Fibroblast of skin of right quadriceps (primary cell): Measurements from ENCODE around the gene GPS1.
"Not testable (repeated sequence)": the region's sequence is repeated elsewhere in the genome, so short reads cannot be mapped to it uniquely, and the experiment has no call there.

Experiments used
- DNase-seq: peaks from one replicate; pipeline ENCODE4 v3.0.0-alpha.2; 2013

The GPS1 gene

GRCh38 chr17:82029391-82029790 is 22.3 kb upstream of the GPS1 start:
- DNase-seq, result no peak

GRCh38 chr17:82029990-82030469 is 21.7 kb upstream of the GPS1 start:
- DNase-seq, result no peak

GRCh38 chr17:82030470-82031302 is 21.0 kb upstream of the GPS1 start:
- DNase-seq, result peak; percentile 73

GRCh38 chr17:82031303-82031884 is 20.3 kb upstream of the GPS1 start, which contains the start of gene RAC3:
TSS of gene RAC3 (plus strand) at chr17:82031678. CDS start at chr17:82031762, 84 bp downstream.
- no peak for DNase-seq

DNA sequence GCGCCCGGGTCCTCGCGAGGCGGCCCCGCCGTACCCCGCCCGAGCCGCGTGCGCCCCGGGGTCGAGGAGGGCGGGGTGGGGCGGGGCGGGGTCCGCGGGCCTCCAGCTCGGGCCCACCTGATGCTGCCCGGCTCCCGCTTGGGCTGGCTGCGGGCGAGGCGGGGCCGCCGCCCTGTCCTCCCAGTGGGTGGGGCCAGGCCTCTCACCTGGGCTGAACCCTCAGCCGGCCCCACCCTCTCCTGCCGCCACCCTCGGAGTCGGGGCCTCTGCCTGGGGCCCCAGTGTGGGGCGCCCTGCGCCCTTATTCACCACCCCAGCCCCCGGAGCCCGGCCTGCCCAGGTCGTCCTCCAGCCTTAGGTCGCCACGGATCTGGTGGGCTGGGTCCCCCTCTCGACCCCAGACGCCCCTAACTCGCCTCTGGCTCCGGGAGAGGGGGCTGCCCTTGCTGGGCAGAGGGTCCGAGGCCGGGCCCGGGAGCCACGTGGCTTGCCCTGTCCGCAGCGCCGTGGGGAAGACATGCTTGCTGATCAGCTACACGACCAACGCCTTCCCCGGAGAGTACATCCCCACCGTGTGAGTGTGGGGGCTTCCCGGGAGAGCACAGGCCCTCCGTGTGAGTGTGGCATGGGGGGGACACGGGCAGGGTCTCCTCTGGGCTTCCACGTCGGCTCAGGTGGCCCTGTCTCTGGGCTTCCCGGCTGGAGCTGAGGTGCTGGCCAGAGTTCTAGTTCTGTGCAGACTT is 19.6 kb upstream of the GPS1 start:
- DNase-seq, result no peak

DNA sequence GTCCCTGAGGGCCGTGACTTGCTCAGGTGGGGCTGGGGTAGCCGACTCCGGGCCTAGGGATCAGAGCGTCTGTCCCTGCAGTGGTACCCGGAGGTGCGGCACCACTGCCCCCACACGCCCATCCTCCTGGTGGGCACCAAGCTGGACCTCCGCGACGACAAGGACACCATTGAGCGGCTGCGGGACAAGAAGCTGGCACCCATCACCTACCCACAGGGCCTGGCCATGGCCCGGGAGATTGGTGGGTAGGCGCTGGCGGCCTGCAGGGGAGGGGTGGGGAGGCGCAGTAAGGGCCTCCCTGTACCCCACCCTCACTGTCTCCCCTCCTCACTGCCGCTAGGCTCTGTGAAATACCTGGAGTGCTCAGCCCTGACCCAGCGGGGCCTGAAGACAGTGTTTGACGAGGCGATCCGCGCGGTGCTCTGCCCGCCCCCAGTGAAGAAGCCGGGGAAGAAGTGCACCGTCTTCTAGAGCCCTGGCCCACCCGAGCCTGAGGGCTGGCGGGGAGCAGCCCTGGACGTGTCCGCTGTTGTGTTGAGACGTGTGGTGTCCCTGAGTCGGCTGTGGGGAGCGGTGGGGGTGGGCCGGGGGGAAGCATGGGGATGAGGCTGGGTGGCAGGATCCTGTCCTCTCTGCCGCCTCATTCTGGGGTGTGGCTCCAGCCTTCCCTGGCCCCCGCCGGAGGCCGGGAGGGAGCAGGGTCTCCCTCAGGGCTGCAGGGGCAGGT is 18.2 kb upstream of the GPS1 start:
- no peak for DNase-seq

- DNase-seq, result no peak
Observed at GRCh38 chr17:82034371-82035011, 17.2 kb upstream of the GPS1 start.

- DNase-seq, result no peak
Observed at GRCh38 chr17:82035488-82035887, 16.2 kb upstream of the GPS1 start.

- DNase-seq, result no peak
Observed at GRCh38 chr17:82035956-82036633, 15.6 kb upstream of the GPS1 start.

DNA sequence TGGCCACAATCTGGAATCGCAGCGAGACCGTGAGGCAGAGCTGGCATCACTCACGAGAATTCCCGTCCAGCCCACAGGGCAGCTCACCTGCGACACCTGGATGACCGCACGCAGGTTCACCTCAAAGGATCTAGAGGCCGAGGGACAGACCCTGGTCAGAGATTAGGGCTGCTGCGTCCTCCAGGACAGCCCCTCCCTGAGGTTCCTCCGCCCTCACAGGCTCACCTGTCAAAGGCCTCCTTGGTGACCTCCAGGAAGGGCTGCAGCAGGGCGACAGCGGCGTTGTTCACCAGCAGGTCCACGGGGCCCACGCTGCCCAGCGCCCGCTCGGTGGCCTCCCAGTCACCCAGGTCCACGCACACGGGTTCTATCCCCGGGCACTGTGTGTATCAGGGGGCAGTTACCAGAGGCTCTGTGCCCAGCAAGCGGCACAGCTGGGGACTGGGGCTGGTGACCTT is 15.0 kb upstream of the GPS1 start:
- no peak for DNase-seq

GRCh38 chr17:82037092-82037888 is 14.4 kb upstream of the GPS1 start, which contains the start of gene DCXR:
TSS of gene DCXR (minus strand) at chr17:82037697. CDS start at chr17:82037682, 15 bp downstream.
- peak; percentile 95 for DNase-seq

DNA sequence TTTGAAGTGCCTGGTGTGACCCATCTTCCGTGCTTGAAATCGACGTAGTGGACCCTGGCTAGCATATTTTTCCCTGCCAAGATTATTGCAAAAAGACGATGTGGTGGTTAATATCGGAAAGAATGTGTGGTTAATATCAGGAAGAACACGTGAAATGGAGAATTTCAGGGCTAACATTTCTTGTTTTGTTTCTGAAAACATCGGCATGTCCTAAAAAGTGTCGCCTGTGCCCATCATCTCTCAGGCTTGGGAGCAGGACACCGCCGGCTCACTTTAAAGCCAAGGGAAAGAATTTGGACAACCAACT is 13.9 kb upstream of the GPS1 start:
- no peak for DNase-seq

DNA sequence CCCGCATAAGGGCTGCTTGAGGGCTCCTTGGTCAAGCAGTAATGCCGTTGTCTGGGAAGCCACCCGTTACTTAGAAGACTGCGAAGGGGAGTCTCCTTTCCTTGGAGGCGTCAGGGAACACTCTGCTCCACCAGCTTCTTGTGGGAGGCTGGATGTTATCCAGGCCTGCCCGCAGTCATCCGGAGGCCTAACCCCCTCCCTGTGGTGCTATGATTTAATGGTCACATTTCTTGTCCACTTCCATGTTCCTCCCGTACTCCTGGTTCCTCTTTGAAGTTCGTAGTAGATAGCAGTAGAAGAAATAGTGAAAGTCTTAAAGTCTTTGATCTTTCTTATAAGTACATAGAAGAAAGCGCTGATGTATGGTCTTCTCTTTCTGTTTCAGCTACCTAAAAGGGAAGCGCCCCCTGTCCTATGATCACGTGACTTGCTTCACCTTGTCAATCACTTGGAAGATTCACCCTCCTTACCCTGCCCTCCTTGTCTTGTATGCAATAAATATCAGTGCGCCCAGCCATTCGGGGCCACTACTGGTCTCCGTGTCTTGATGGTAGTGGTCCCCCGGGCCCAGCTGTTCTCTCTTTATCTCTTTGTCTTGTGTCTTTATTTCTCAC is 12.8 kb upstream of the GPS1 start:
- DNase-seq, result not testable (repeated sequence)

DNA sequence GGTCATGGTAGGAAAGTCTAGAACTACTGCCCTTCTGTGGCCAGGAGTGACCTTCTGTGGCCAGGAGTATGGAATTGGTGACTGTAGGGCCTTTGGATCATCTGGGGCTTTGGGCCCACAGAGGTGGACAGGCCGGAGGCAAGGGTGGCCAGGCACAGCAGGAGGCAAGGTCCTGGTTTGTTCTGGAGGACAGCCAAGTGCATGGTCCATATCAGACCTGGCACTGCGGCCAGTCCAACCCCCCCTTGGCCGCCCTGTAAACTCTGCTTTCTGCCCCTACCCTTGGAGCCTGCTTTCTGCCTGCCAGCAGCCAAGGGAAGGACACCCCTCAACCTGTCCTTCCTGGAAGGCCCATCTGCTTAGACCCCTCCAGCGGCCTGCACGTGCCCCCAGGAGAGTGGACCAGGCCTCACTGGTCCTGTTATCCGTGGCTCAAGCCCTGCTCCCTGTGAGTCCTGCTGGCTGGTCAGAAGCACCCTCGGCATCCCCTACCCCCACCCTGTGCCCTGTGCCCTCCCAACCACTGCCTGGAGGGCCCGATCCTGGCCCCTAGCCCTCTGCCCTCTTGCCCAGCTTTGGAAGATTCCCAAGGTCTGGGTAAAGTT is 11.9 kb upstream of the GPS1 start:
- DNase-seq, result no peak

DNA sequence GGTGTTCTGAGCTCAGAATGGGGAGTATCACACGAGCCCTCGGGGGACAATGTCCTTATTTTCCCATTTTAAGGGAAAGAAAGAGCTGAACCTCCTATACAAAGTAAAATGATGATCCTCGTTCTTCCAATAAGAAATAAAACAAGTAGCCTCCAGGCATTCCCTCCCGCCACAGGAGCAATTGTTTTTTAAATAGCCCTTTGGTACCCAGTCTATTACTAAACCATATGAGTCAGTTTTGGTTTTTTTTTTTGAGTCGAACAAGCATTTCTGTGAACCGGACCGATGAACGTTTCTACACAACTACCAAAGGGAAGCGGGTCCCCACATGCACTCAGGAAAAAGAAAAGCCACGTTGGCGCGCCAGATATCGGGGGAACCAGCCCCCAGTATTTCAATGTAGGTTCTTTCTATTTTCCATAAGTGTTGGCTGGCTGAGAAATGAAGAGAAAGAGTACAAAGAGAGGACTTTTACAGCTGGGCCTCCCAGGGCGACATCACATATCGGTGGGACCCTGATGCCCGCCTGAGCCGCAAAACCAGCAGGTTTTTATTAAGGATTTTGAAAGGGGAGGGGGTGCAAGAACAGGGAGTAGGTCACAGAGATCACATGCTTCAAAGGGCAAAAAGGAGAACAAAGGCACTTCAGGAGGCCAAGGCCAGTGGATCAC is 10.4 kb upstream of the GPS1 start:
- no peak for DNase-seq

GRCh38 chr17:82042649-82043048 is 9.0 kb upstream of the GPS1 start:
- no peak for DNase-seq

DNA sequence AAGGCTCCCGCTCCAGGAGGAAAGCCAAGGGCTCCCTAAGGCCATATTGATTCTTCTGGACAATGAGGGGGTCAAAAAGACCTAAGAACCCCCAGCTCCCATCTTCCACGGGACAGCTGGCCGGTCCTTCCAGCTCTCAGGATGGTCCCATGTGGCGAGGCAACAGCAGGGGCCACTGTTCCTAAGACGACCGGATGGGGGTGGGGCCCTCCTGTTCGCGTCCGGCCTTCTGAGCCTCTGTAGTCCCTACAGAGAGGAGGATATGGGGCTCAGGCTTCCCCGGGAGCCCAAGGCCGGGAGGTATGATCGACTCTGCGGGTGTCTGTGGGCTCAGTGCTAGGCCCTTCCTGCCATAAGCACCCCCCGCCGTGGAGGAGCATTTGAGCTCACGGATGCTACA is 8.2 kb upstream of the GPS1 start:
- no peak for DNase-seq

DNA sequence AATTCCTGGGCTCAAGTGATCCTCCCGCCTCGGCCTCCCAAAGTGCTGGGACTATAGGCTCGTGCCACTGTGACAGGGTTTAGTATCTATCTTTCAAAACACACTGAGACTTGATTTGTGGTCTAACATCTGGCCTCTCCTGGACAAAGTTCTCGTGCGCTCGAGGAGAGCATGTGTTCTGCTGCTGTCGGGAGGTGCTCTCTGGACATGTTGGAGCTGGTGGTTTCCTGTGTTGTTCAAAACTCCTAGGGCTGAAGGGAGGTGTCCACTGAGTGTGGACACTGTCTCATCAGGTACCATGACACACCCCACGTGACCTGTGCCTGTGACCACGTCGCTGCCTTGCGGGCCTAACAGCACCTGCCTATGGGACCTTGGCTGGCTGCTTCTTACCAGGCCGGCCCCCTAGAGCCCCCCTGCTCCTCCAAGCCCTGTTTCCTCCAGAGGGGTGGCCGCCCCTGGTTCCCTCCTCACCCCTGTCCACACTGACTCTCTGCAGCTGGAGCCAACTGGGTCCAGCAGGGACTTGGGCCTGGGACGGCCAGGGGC is 5.7 kb upstream of the GPS1 start:
- no peak for DNase-seq

DNA sequence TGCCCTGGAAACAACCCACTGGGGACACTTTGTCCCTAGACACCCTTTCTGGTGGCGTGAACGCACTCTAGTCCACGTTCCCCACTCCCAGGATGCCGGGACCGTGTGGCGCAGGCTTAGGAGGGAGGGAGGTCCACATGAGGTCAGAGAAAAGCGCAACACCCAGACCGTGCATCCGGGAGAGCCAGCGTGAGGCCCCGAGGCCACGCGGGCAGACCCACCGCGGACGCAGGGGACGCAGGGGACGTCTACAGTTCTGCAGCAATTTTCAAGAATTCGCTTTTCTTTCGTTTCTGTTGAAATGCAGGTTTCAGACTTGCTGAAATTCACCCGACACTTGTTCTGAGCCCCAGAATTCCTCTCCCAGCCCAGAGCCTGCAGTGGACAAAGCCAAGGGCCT is 4.8 kb upstream of the GPS1 start:
- DNase-seq, result no peak
